Measurements from ENCODE around the gene COL12A1. TPM values are rescaled to one million over a fixed set of nuclear protein-coding genes. Genes with fewer than 3 reads are reported as not detected.

Gene COL12A1
- total RNA-seq (2022): 20.4 and 29.3 TPM in 2 replicates
- Bru-seq, nascent RNA: percentile 60 among the genes with signal in this experiment
- BruChase-seq, experiment 1, labeled RNA remaining after a 6-hour chase: percentile 66 among the genes with signal in this experiment
- percentile 61 among the genes with signal in this experiment for BruChase-seq, experiment 2, labeled RNA remaining after a 2-hour chase
- long read RNA-seq, partial matches to known transcripts: 5 of 8 reads
- long read RNA-seq, other reads (novel, unspliced or antisense): 3 of 8 reads

DNA sequence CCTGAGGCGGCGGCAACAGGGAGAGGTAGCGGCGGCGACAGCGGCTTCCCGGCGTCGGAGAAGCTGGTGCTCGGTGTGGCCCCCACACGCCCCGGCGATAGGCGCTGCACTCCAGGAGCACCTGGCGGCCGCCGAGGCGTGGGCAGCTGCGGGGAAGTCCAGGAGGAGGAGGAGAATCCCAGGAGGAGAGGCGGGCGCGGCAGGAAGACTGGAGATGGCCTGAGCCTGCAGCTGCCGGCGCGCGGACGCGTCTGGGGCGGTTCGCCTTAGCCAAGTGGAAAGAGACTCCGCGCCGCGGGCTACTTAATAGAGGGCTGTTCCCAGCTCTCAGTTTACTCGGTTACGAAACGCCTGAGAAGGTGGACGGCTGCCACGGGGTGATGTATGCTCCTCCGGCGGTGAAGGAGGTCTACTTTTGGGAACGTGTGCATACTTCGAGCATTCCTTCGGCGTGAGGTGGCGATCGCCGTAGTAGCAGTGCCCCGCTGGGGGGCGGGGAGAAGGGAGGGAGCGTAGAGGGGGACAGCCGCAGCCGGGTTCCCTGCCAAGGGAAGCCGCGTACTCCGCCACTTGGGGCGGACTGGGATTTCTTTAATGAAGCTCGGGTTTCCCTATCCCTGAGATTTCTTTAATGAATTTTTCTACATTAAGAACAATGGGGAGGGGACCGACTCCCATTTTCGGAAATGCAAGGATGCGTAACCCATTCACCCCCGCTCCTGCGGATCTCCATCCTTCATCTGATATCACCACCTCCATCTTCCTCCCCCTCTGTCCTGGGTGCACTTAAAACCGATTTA is at the start of gene COL12A1:
COL12A1 (minus strand) TSS at position 278 of the 800 bp plus-strand sequence. CDS start 3,261 bp downstream, outside the sequence.
- Mint-ChIP-seq H3K27ac (ENCODE audit: unreplicated experiment) (peak within 1 kb of the TSS; percentile 34), H3K9me3 (ENCODE audit: low read depth, unreplicated experiment) (no peaks in the 10 kb centered on the region), H3K4me3 (ENCODE audit: low read depth, unreplicated experiment) (peak within 1 kb of the TSS; percentile 88), H3K4me1 (ENCODE audit: low read depth, unreplicated experiment) (peaks cover 48% of the 10 kb centered on the region), H3K27me3 (ENCODE audit: unreplicated experiment) (peaks cover 32% of the 10 kb centered on the region), H3K36me3 (ENCODE audit: insufficient read depth, unreplicated experiment) (peaks cover 29% of the 10 kb centered on the region)
- TSS peak; percentile 32 for BruUV-seq (replicated peaks)
- intact Hi-C loops (cut with micrococcal nuclease; ENCODE audit: unreplicated experiment): loop anchor here (2.0 to 10.0 kb wide), 5 partner anchors 864 to 1529 kb away; no protein-coding TSS in a partner anchor
- DNase-seq: peak; percentile 75
- TF ChIP-seq, protein P1, sequence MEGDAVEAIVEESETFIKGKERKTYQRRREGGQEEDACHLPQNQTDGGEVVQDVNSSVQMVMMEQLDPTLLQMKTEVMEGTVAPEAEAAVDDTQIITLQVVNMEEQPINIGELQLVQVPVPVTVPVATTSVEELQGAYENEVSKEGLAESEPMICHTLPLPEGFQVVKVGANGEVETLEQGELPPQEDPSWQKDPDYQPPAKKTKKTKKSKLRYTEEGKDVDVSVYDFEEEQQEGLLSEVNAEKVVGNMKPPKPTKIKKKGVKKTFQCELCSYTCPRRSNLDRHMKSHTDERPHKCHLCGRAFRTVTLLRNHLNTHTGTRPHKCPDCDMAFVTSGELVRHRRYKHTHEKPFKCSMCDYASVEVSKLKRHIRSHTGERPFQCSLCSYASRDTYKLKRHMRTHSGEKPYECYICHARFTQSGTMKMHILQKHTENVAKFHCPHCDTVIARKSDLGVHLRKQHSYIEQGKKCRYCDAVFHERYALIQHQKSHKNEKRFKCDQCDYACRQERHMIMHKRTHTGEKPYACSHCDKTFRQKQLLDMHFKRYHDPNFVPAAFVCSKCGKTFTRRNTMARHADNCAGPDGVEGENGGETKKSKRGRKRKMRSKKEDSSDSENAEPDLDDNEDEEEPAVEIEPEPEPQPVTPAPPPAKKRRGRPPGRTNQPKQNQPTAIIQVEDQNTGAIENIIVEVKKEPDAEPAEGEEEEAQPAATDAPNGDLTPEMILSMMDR (IDR thresholded peaks at IDR 0.05; ENCODE audit: unreplicated experiment): peak; percentile 4
- CTCF ChIA-PET: interaction anchor here (0.6 to 1.8 kb wide), 5 partner anchors 27 to 1467 kb away, joined by 3 to 7 read pairs (median 3); no protein-coding TSS in a partner anchor

DNA sequence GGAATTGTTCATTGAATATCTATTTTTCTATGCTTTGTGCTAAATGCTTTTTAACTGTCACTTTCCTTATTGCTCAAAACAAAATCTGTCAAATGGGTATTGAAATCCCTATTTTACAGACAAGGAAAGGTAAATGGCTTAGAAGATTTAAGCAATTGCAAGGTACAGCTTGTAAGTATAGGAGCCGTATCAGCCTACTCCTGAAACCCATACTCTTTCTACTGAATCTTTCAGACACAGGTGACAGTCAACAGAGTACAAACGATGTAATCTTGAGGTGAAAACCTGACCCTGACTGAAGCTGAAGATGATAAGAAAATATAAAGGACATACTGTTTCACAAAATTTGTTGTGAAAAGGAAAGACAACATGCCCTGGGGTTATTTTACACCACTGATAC is 44.7 kb upstream of the COL12A1 start:
- no peaks in the 10 kb centered on the region for H3K27me3 Mint-ChIP-seq (ENCODE audit: unreplicated experiment)
- H3K4me1 Mint-ChIP-seq (ENCODE audit: low read depth, unreplicated experiment): no peaks in the 10 kb centered on the region
- no peak overlapping the region for H3K4me3 Mint-ChIP-seq (ENCODE audit: low read depth, unreplicated experiment)
- no peak overlapping the region for H3K27ac Mint-ChIP-seq (ENCODE audit: unreplicated experiment)
- TF ChIP-seq, protein P1 (IDR thresholded peaks at IDR 0.05; ENCODE audit: unreplicated experiment): no peak
- no TSS peak for BruUV-seq (replicated peaks)
- H3K9me3 Mint-ChIP-seq (ENCODE audit: low read depth, unreplicated experiment): no peaks in the 10 kb centered on the region
- no peak for DNase-seq
- intact Hi-C loops (cut with micrococcal nuclease; ENCODE audit: unreplicated experiment): no loop called here
- CTCF ChIA-PET: no interaction called here
- H3K36me3 Mint-ChIP-seq (ENCODE audit: insufficient read depth, unreplicated experiment): peaks cover 3% of the 10 kb centered on the region

DNA sequence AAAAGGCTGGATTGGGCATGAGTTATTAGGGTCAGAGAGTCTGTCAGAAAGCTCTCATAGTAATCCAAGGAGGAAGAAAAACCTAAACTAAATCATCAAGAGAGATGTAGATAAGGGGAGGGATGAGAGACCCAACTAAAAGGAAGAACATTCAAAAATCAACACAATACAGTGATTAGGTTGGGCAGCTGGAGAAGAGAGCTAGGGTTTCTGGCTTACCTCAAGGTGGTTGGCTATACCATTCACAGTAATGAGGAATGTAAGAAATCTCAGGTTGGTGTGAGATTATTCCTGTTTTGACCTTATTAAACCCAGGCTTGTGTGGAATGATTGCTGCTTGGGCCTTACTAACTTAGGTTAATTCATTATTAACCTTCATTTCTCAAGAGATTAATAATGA is 44.0 kb upstream of the COL12A1 start:
- no peak for DNase-seq
- H3K27ac Mint-ChIP-seq (ENCODE audit: unreplicated experiment): no peak overlapping the region
- H3K36me3 Mint-ChIP-seq (ENCODE audit: insufficient read depth, unreplicated experiment): peaks cover 6% of the 10 kb centered on the region
- H3K4me1 Mint-ChIP-seq (ENCODE audit: low read depth, unreplicated experiment): no peaks in the 10 kb centered on the region
- H3K4me3 Mint-ChIP-seq (ENCODE audit: low read depth, unreplicated experiment): no peak overlapping the region
- TF ChIP-seq, protein P1 (IDR thresholded peaks at IDR 0.05; ENCODE audit: unreplicated experiment): no peak
- H3K9me3 Mint-ChIP-seq (ENCODE audit: low read depth, unreplicated experiment): no peaks in the 10 kb centered on the region
- no TSS peak for BruUV-seq (replicated peaks)
- CTCF ChIA-PET: interaction anchor here (0.6 kb wide), 1 partner anchor 508 kb away, joined by 4 read pairs; no protein-coding TSS in a partner anchor
- H3K27me3 Mint-ChIP-seq (ENCODE audit: unreplicated experiment): no peaks in the 10 kb centered on the region
- intact Hi-C loops (cut with micrococcal nuclease; ENCODE audit: unreplicated experiment): no loop called here

GRCh38 chr6:75246386-75246785 is 40.5 kb upstream of the COL12A1 start:
- Mint-ChIP-seq H3K4me1 (ENCODE audit: low read depth, unreplicated experiment) (peaks cover under 1% of the 10 kb centered on the region), H3K4me3 (ENCODE audit: low read depth, unreplicated experiment) (no peak overlapping the region), H3K36me3 (ENCODE audit: insufficient read depth, unreplicated experiment) (peaks cover 33% of the 10 kb centered on the region), H3K27me3 (ENCODE audit: unreplicated experiment) (no peaks in the 10 kb centered on the region), H3K27ac (ENCODE audit: unreplicated experiment) (no peak overlapping the region), H3K9me3 (ENCODE audit: low read depth, unreplicated experiment) (no peaks in the 10 kb centered on the region)
- intact Hi-C loops (cut with micrococcal nuclease; ENCODE audit: unreplicated experiment): no loop called here
- BruUV-seq (replicated peaks): no TSS peak
- TF ChIP-seq, protein P1 (IDR thresholded peaks at IDR 0.05; ENCODE audit: unreplicated experiment): no peak
- DNase-seq: no peak
- CTCF ChIA-PET: no interaction called here

Measured in Calu3 (cell line).